Measurements from ENCODE around the gene SMO. TPM values are rescaled to one million over a fixed set of nuclear protein-coding genes. Genes with fewer than 3 reads are reported as not detected.

Gene SMO
- under 1 TPM; 0.11 to 0.25 (median 0.18) TPM for total RNA-seq

- no peaks in the 10 kb centered on the region for H3K36me3 Mint-ChIP-seq (ENCODE audit: insufficient read depth)
- DNase-seq, result no peak
- H3K27me3 Mint-ChIP-seq (ENCODE audit: low read depth), result peaks cover 62% of the 10 kb centered on the region
- no peaks in the 10 kb centered on the region for H3K9me3 Mint-ChIP-seq
- ATAC-seq, result peak; percentile 57 to 63
- peak within 1 kb of the TSS; percentile 64 for H3K4me3 Mint-ChIP-seq
- peaks cover 8% of the 10 kb centered on the region for H3K4me1 Mint-ChIP-seq (ENCODE audit: low read depth)
Measured at GRCh38 chr7:129188372-129188891, at the start of gene SMO. TSS of gene SMO (plus strand) at chr7:129188633. CDS start at chr7:129189152, 519 bp downstream.

- peak overlapping the region; percentile 91 for H3K4me3 Mint-ChIP-seq
- DNase-seq (no peak), ATAC-seq (no peak)
- H3K27me3 Mint-ChIP-seq (ENCODE audit: low read depth), result peaks cover 26% of the 10 kb centered on the region
- H3K9me3 Mint-ChIP-seq, result no peaks in the 10 kb centered on the region
- H3K4me1 Mint-ChIP-seq (ENCODE audit: low read depth), result peaks cover 16% of the 10 kb centered on the region
- no peaks in the 10 kb centered on the region for H3K36me3 Mint-ChIP-seq (ENCODE audit: insufficient read depth)
Measured at GRCh38 chr7:129143724-129144094, 44.7 kb upstream of the SMO start.

- Mint-ChIP-seq H3K27me3 (ENCODE audit: low read depth) (peaks cover 28% of the 10 kb centered on the region), H3K4me3 (peak within 1 kb of the TSS; percentile 91), H3K4me1 (ENCODE audit: low read depth) (peaks cover 16% of the 10 kb centered on the region), H3K36me3 (ENCODE audit: insufficient read depth) (no peaks in the 10 kb centered on the region), H3K9me3 (no peaks in the 10 kb centered on the region)
- DNase-seq, result peak; percentile 42
- peak; percentile 98 to 99 for ATAC-seq
Measured at GRCh38 chr7:129144095-129144833, 44.2 kb upstream of the SMO start, which contains the start of gene TSPAN33. TSS of gene TSPAN33 (plus strand) at chr7:129144707. CDS start at chr7:129144981, 274 bp downstream.

- DNase-seq (no peak), ATAC-seq (peak; percentile 61 to 65)
- peaks cover 16% of the 10 kb centered on the region for H3K4me1 Mint-ChIP-seq (ENCODE audit: low read depth)
- H3K36me3 Mint-ChIP-seq (ENCODE audit: insufficient read depth), result no peaks in the 10 kb centered on the region
- peaks cover 28% of the 10 kb centered on the region for H3K27me3 Mint-ChIP-seq (ENCODE audit: low read depth)
- peak overlapping the region; percentile 81 for H3K4me3 Mint-ChIP-seq
- H3K9me3 Mint-ChIP-seq, result no peaks in the 10 kb centered on the region
Measured at GRCh38 chr7:129144834-129145668, 43.4 kb upstream of the SMO start.

GRCh38 chr7:129146237-129146979, 42.0 kb upstream of the SMO start:
- Mint-ChIP-seq H3K4me1 (ENCODE audit: low read depth) (peaks cover 16% of the 10 kb centered on the region), H3K9me3 (no peaks in the 10 kb centered on the region), H3K36me3 (ENCODE audit: insufficient read depth) (no peaks in the 10 kb centered on the region), H3K4me3 (peak overlapping the region; percentile 81), H3K27me3 (ENCODE audit: low read depth) (peaks cover 28% of the 10 kb centered on the region)
- no peak for DNase-seq
- no peak for ATAC-seq

GRCh38 chr7:129147731-129148130, 40.7 kb upstream of the SMO start:
- ATAC-seq (no peak), DNase-seq (no peak)
- Mint-ChIP-seq H3K4me1 (ENCODE audit: low read depth) (peaks cover 16% of the 10 kb centered on the region), H3K36me3 (ENCODE audit: insufficient read depth) (no peaks in the 10 kb centered on the region), H3K9me3 (no peaks in the 10 kb centered on the region), H3K4me3 (no peak overlapping the region), H3K27me3 (ENCODE audit: low read depth) (peaks cover 28% of the 10 kb centered on the region)

GRCh38 chr7:129149511-129149910, 38.9 kb upstream of the SMO start:
- Mint-ChIP-seq H3K36me3 (ENCODE audit: insufficient read depth) (no peaks in the 10 kb centered on the region), H3K9me3 (no peaks in the 10 kb centered on the region), H3K4me1 (ENCODE audit: low read depth) (peaks cover 6% of the 10 kb centered on the region), H3K4me3 (no peak overlapping the region), H3K27me3 (ENCODE audit: low read depth) (peaks cover 14% of the 10 kb centered on the region)
- DNase-seq (no peak), ATAC-seq (no peak)

- H3K4me1 Mint-ChIP-seq (ENCODE audit: low read depth), result peaks cover 6% of the 10 kb centered on the region
- DNase-seq, result no peak
- H3K27me3 Mint-ChIP-seq (ENCODE audit: low read depth), result peaks cover 14% of the 10 kb centered on the region
- no peak for ATAC-seq
- H3K4me3 Mint-ChIP-seq, result no peak overlapping the region
- no peaks in the 10 kb centered on the region for H3K36me3 Mint-ChIP-seq (ENCODE audit: insufficient read depth)
- no peaks in the 10 kb centered on the region for H3K9me3 Mint-ChIP-seq
Measured at GRCh38 chr7:129150199-129150996, 38.0 kb upstream of the SMO start.

- peaks cover 2% of the 10 kb centered on the region for H3K27me3 Mint-ChIP-seq (ENCODE audit: low read depth)
- ATAC-seq (no peak), DNase-seq (no peak)
- no peak overlapping the region for H3K4me3 Mint-ChIP-seq
- H3K4me1 Mint-ChIP-seq (ENCODE audit: low read depth), result no peaks in the 10 kb centered on the region
- no peaks in the 10 kb centered on the region for H3K9me3 Mint-ChIP-seq
- no peaks in the 10 kb centered on the region for H3K36me3 Mint-ChIP-seq (ENCODE audit: insufficient read depth)
Measured at GRCh38 chr7:129157651-129158050, 30.8 kb upstream of the SMO start.

- Mint-ChIP-seq H3K4me3 (no peak overlapping the region), H3K36me3 (ENCODE audit: insufficient read depth) (no peaks in the 10 kb centered on the region), H3K9me3 (no peaks in the 10 kb centered on the region), H3K4me1 (ENCODE audit: low read depth) (peaks cover 3% of the 10 kb centered on the region), H3K27me3 (ENCODE audit: low read depth) (no peaks in the 10 kb centered on the region)
- DNase-seq (no peak), ATAC-seq (no peak)
Measured at GRCh38 chr7:129159539-129159938, 28.9 kb upstream of the SMO start.

- no peak for DNase-seq
- no peak overlapping the region for H3K4me3 Mint-ChIP-seq
- peaks cover 3% of the 10 kb centered on the region for H3K4me1 Mint-ChIP-seq (ENCODE audit: low read depth)
- H3K27me3 Mint-ChIP-seq (ENCODE audit: low read depth), result peaks cover 3% of the 10 kb centered on the region
- ATAC-seq, result no peak
- peaks cover 4% of the 10 kb centered on the region for H3K36me3 Mint-ChIP-seq (ENCODE audit: insufficient read depth)
- no peaks in the 10 kb centered on the region for H3K9me3 Mint-ChIP-seq
Measured at GRCh38 chr7:129160161-129160905, 28.1 kb upstream of the SMO start.

GRCh38 chr7:129161524-129162225, 26.8 kb upstream of the SMO start:
- H3K27me3 Mint-ChIP-seq (ENCODE audit: low read depth), result peaks cover 3% of the 10 kb centered on the region
- peaks cover 4% of the 10 kb centered on the region for H3K36me3 Mint-ChIP-seq (ENCODE audit: insufficient read depth)
- peaks cover 3% of the 10 kb centered on the region for H3K4me1 Mint-ChIP-seq (ENCODE audit: low read depth)
- no peak overlapping the region for H3K4me3 Mint-ChIP-seq
- DNase-seq (no peak), ATAC-seq (no peak)
- H3K9me3 Mint-ChIP-seq, result no peaks in the 10 kb centered on the region
